ENCODE data around the gene EFCAB14.
A peak's percentile ranks its signal among the peaks of the same experiment; 100 is the strongest.
"Not testable (repeated sequence)": the region's sequence is repeated elsewhere in the genome, so short reads cannot be mapped to it uniquely, and the experiment has no call there.

EFCAB14 gene

GRCh38 chr1:46652321-46653100 is 66.4 kb downstream of the EFCAB14 start:
- DNase-seq, result no peak

GRCh38 chr1:46651152-46651551 is 67.8 kb downstream of the EFCAB14 start:
- not testable (repeated sequence) for DNase-seq

GRCh38 chr1:46650491-46650890 is 68.4 kb downstream of the EFCAB14 start:
- DNase-seq, result no peak

- DNase-seq, result no peak
Observed at GRCh38 chr1:46649764-46650163, 69.2 kb downstream of the EFCAB14 start.

GRCh38 chr1:46647611-46648010 is 71.3 kb downstream of the EFCAB14 start:
- no peak for DNase-seq

- DNase-seq, result no peak
Observed at GRCh38 chr1:46646844-46647243, 72.1 kb downstream of the EFCAB14 start.

GRCh38 chr1:46646331-46646730 is 72.6 kb downstream of the EFCAB14 start:
- DNase-seq, result no peak

- no peak for DNase-seq
Observed at GRCh38 chr1:46645815-46646214, 73.1 kb downstream of the EFCAB14 start.

- peak; percentile 59 for DNase-seq
Observed at GRCh38 chr1:46643368-46643775, 75.5 kb downstream of the EFCAB14 start.

- DNase-seq, result no peak
Observed at GRCh38 chr1:46642115-46642680, 76.7 kb downstream of the EFCAB14 start.

GRCh38 chr1:46639547-46639946 is 79.4 kb downstream of the EFCAB14 start:
- DNase-seq, result no peak

GRCh38 chr1:46638921-46639320 is 80.0 kb downstream of the EFCAB14 start:
- DNase-seq, result no peak

GRCh38 chr1:46637444-46638083 is 81.3 kb downstream of the EFCAB14 start:
- DNase-seq, result no peak

- no peak for DNase-seq
Observed at GRCh38 chr1:46635205-46635604, 83.7 kb downstream of the EFCAB14 start.

- no peak for DNase-seq
Observed at GRCh38 chr1:46630719-46631118, 88.2 kb downstream of the EFCAB14 start.

Measured in NCI-H1417 treated with DMSO at 0.1 percent for 48 hours (cell line).